Measurements from ENCODE around the gene SUSD2. TPM values are rescaled to one million over a fixed set of nuclear protein-coding genes. Genes with fewer than 3 reads are reported as not detected.

Gene SUSD2, protein sequence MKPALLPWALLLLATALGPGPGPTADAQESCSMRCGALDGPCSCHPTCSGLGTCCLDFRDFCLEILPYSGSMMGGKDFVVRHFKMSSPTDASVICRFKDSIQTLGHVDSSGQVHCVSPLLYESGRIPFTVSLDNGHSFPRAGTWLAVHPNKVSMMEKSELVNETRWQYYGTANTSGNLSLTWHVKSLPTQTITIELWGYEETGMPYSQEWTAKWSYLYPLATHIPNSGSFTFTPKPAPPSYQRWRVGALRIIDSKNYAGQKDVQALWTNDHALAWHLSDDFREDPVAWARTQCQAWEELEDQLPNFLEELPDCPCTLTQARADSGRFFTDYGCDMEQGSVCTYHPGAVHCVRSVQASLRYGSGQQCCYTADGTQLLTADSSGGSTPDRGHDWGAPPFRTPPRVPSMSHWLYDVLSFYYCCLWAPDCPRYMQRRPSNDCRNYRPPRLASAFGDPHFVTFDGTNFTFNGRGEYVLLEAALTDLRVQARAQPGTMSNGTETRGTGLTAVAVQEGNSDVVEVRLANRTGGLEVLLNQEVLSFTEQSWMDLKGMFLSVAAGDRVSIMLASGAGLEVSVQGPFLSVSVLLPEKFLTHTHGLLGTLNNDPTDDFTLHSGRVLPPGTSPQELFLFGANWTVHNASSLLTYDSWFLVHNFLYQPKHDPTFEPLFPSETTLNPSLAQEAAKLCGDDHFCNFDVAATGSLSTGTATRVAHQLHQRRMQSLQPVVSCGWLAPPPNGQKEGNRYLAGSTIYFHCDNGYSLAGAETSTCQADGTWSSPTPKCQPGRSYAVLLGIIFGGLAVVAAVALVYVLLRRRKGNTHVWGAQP
- total RNA-seq: 0.24 TPM in 1 of 2 replicates, not detected in the other

DNA sequence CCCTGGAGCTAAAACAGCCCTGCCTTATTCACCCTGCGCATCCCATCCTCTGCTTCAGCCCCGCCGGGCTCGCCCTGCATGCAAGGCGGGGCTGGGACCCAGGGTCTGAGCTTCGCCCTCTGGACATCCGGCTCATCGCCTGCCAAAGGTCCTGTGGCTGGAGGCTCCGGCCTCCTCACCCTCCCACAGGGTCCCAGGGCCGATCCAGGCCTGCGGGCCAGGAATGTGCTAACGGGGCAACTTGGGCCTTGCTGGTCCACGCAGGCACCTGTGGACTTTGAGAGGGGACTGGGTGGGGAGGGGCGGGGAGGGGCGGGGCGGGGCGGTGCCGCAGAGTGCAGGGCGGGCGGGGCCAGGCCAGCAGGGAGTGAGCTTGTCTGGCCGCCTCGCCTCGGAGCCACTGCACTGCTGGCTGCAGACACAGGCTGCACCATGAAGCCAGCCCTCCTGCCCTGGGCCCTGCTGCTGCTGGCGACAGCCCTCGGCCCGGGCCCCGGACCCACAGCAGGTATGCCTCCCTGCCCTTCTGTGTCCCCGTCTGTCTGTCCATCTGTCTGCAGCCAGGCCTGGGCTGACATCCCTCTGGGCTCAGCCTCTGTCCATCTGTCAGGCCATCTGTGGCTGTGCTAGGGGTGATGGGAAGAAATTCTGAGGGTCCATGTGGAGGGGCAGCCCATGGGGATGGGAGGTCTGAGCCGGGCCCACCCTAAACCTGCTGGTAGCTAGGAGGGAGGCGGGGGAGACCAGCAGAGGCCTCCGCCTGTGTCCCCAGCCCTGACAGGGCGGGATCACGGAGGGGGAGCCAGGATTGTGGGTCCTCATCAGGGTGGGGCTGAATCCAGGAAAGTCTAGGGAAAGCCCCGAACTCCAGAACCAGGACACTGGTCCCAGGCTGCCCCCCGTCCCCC is at the start of gene SUSD2:
Gene SUSD2, plus strand, starts transcription at position 400 of the 908 bp plus-strand sequence. Its CDS starts 33 bp downstream, at position 433.

Other genes starting within 250 kb of the SUSD2 start
- 1.9 and 3.0 TPM in 2 replicates for gene GSTT2B, start 220.3 kb upstream of the SUSD2 start, total RNA-seq
- 0.43 TPM in 1 of 2 replicates, not detected in the other for gene DDTL, start 214.6 kb upstream of the SUSD2 start, total RNA-seq
- gene DDT, start 207.0 kb upstream of the SUSD2 start, total RNA-seq: 98.9 and 118 TPM in 2 replicates
- not detected in 2 replicates for gene GSTT2, start 201.4 kb upstream of the SUSD2 start, total RNA-seq
- not detected in 2 replicates for gene GSTT4, start 176.0 kb upstream of the SUSD2 start, total RNA-seq
- gene CABIN1, start 170.2 kb upstream of the SUSD2 start, total RNA-seq: 17.6 and 22.2 TPM in 2 replicates
- not detected in 2 replicates for gene GGT5, start 63.6 kb downstream of the SUSD2 start, total RNA-seq
- gene SPECC1L, start 89.3 kb downstream of the SUSD2 start, total RNA-seq: 20.7 and 24.1 TPM in 2 replicates
- 0.72 and 1.1 TPM in 2 replicates for gene ADORA2A, start 246.1 kb downstream of the SUSD2 start, total RNA-seq

Measured in tracheal epithelial cell (primary cell).